ENCODE data around the gene KLHL29.

Gene KLHL29

DNA sequence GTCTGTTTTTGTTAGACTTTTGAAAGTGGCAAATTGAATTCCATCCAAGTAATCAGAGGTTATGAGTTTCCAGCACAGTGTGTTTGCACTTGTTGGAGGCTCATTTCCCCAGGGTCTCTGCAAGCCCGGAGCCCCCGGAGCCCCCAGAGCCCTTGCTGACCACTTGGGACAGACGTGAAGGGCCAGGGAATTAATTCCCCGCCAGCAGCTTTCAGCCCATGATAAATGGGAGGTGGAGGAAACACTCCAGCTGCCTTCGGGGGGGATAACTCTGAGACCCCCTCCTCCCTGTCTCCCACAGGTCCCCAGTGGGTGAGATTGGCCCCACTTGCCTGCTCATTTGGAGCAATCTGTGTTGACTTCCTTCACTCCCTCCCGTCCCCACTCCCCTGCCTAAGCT lies 79.2 kb downstream of the KLHL29 start:
- Histone ChIP-seq H2AFZ (ENCODE audit: low read length) (no peak overlapping the region), H3K9ac (ENCODE audit: low read length) (no peak overlapping the region), H3K4me2 (ENCODE audit: low read depth, low read length) (no peak overlapping the region), H3K27me3 (replicated peaks; ENCODE audit: insufficient read depth, low read length) (no peaks in the 10 kb centered on the region), H3K79me2 (ENCODE audit: low read length) (no peaks in the 10 kb centered on the region), H3F3A (ENCODE audit: insufficient read depth, low read length) (no peaks in the 10 kb centered on the region), H3K27ac (ENCODE audit: low read length) (no peak overlapping the region), H3K4me3 (ENCODE audit: low read length) (no peak overlapping the region), H3K9me2 (replicated peaks; ENCODE audit: insufficient read depth, low read length) (no peaks in the 10 kb centered on the region), H3K4me1 (ENCODE audit: low read length) (no peaks in the 10 kb centered on the region), H3K36me3 (replicated peaks; ENCODE audit: insufficient read depth, low read length) (no peaks in the 10 kb centered on the region), H4K20me1 (ENCODE audit: insufficient read depth, low read length) (no peaks in the 10 kb centered on the region), H3K9me3 (replicated peaks; ENCODE audit: insufficient read depth, low read length) (no peaks in the 10 kb centered on the region)
- DNase-seq = no peak
- TF ChIP-seq, protein P1, sequence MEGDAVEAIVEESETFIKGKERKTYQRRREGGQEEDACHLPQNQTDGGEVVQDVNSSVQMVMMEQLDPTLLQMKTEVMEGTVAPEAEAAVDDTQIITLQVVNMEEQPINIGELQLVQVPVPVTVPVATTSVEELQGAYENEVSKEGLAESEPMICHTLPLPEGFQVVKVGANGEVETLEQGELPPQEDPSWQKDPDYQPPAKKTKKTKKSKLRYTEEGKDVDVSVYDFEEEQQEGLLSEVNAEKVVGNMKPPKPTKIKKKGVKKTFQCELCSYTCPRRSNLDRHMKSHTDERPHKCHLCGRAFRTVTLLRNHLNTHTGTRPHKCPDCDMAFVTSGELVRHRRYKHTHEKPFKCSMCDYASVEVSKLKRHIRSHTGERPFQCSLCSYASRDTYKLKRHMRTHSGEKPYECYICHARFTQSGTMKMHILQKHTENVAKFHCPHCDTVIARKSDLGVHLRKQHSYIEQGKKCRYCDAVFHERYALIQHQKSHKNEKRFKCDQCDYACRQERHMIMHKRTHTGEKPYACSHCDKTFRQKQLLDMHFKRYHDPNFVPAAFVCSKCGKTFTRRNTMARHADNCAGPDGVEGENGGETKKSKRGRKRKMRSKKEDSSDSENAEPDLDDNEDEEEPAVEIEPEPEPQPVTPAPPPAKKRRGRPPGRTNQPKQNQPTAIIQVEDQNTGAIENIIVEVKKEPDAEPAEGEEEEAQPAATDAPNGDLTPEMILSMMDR (IDR thresholded peaks at IDR 0.05; ENCODE audit: low read length) = no peak
- TF ChIP-seq EZH2 (optimal IDR thresholded peaks at IDR 0.05; ENCODE audit: low read depth, low read length) (no peak), EZH2phosphoT487 (IDR thresholded peaks at IDR 0.05; ENCODE audit: low read length) (no peak)

DNA sequence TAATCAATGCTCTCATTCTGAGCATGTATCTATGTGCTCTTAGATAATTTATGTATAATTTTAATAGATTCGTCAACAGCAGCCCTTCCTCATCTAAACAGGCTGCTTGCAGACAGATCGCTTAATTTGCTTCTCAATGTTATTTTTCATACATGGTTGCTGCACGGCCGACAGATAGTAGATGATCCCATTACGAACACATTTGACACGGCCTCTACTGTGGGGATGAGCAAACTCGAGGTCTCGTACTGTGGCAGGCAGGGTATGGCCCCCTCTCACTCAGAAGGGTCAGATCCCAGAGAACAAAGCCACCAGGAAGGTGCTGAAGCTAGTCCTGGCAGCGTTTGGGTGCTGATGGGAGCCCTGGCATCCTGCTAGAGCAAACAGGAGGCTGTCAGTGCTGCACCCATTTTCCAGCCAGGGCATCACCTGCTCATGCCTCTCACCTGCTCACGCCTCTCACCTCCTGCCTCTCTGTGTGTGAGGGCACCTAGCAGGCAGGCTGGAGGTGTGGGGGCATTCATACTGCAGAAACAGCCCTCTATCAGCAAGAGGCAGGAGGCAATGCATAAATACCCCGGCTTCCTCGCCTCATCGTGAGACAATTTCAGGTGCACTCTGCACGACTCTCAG lies 80.0 kb downstream of the KLHL29 start:
- no peaks in the 10 kb centered on the region for H3F3A ChIP-seq (ENCODE audit: insufficient read depth, low read length)
- H2AFZ ChIP-seq (ENCODE audit: low read length) = no peak overlapping the region
- H3K36me3 ChIP-seq (replicated peaks; ENCODE audit: insufficient read depth, low read length) = no peaks in the 10 kb centered on the region
- TF ChIP-seq EZH2 (optimal IDR thresholded peaks at IDR 0.05; ENCODE audit: low read depth, low read length) = no peak
- TF ChIP-seq, protein P1 (IDR thresholded peaks at IDR 0.05; ENCODE audit: low read length) = no peak
- TF ChIP-seq EZH2phosphoT487 (IDR thresholded peaks at IDR 0.05; ENCODE audit: low read length) = no peak
- H3K9ac ChIP-seq (ENCODE audit: low read length) = no peak overlapping the region
- H3K9me2 ChIP-seq (replicated peaks; ENCODE audit: insufficient read depth, low read length) = no peaks in the 10 kb centered on the region
- H3K4me3 ChIP-seq (ENCODE audit: low read length) = no peak overlapping the region
- H4K20me1 ChIP-seq (ENCODE audit: insufficient read depth, low read length) = no peaks in the 10 kb centered on the region
- no peaks in the 10 kb centered on the region for H3K4me1 ChIP-seq (ENCODE audit: low read length)
- H3K9me3 ChIP-seq (replicated peaks; ENCODE audit: insufficient read depth, low read length) = no peaks in the 10 kb centered on the region
- no peaks in the 10 kb centered on the region for H3K79me2 ChIP-seq (ENCODE audit: low read length)
- no peak for DNase-seq
- no peak overlapping the region for H3K27ac ChIP-seq (ENCODE audit: low read length)
- H3K27me3 ChIP-seq (replicated peaks; ENCODE audit: insufficient read depth, low read length) = no peaks in the 10 kb centered on the region
- no peak overlapping the region for H3K4me2 ChIP-seq (ENCODE audit: low read depth, low read length)

DNA sequence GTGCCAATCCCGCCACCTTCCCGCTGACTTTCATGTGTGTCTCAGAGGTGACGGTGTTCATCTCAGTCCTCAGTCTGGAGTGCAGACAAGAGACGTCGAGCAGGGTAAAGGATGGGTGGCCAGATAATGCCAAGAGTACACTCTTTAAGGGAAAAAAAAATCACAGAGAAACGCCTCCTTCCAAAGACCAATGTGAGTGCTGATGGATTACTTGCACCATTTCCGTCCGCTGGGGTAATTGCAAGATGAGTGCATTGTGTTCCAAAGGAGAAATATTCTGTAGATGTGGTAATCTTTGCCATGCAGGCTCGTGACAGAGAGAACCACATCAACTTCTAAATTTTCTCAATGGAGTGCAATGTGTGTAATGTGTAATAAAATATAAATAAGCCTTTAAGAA lies 81.0 kb downstream of the KLHL29 start:
- no peaks in the 10 kb centered on the region for H3K79me2 ChIP-seq (ENCODE audit: low read length)
- no peak overlapping the region for H3K4me3 ChIP-seq (ENCODE audit: low read length)
- no peaks in the 10 kb centered on the region for H3F3A ChIP-seq (ENCODE audit: insufficient read depth, low read length)
- no peak for DNase-seq
- H3K27ac ChIP-seq (ENCODE audit: low read length) = no peak overlapping the region
- no peak overlapping the region for H3K4me2 ChIP-seq (ENCODE audit: low read depth, low read length)
- H3K4me1 ChIP-seq (ENCODE audit: low read length) = no peaks in the 10 kb centered on the region
- TF ChIP-seq EZH2phosphoT487 (IDR thresholded peaks at IDR 0.05; ENCODE audit: low read length) = no peak
- TF ChIP-seq, protein P1 (IDR thresholded peaks at IDR 0.05; ENCODE audit: low read length) = no peak
- no peak for TF ChIP-seq EZH2 (optimal IDR thresholded peaks at IDR 0.05; ENCODE audit: low read depth, low read length)
- H3K9ac ChIP-seq (ENCODE audit: low read length) = no peak overlapping the region
- no peaks in the 10 kb centered on the region for H3K9me2 ChIP-seq (replicated peaks; ENCODE audit: insufficient read depth, low read length)
- H3K9me3 ChIP-seq (replicated peaks; ENCODE audit: insufficient read depth, low read length) = no peaks in the 10 kb centered on the region
- H2AFZ ChIP-seq (ENCODE audit: low read length) = no peak overlapping the region
- no peaks in the 10 kb centered on the region for H3K36me3 ChIP-seq (replicated peaks; ENCODE audit: insufficient read depth, low read length)
- H4K20me1 ChIP-seq (ENCODE audit: insufficient read depth, low read length) = no peaks in the 10 kb centered on the region
- H3K27me3 ChIP-seq (replicated peaks; ENCODE audit: insufficient read depth, low read length) = no peaks in the 10 kb centered on the region
